ENCODE results near the gene LTBP1.

DNA sequence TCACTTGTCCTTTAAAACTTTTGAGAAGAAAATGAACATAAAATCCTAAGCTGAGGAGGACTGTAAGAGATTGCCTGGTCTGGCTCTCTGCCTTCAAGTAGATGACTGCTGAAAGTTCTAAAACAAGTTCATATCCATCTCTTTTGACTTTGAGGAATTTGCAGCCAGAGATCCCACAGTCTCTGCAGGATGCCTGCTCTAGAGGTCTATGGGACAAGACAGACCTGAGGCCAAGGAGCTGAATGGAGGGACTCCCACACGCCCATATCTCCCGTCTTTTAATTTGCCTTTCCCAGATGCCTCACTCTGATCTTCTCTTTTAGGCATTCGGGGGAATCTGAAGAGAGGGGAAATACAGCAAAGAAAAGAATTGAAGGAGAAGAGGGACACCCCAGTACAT lies 273.8 kb downstream of the LTBP1 start:
- TF ChIP-seq CTCF (conservative IDR thresholded peaks at IDR 0.05 in 1 of 2, IDR thresholded peaks at IDR 0.05 in 1 of 2; ENCODE audit: extremely low read depth in 1 of 2, insufficient read depth in 1 of 2, low read depth in 1 of 2, low read length in 2 of 2) (no peak), EZH2 (IDR thresholded peaks at IDR 0.05; ENCODE audit: borderline replicate concordance, low read length) (no peak)
